GM21528 (cell line): ENCODE results near the gene ARNT2.

Experiments used
- ATAC-seq: cut with Tn5 transposase; IDR thresholded peaks from one replicate; pipeline ENCODE4 v1.9.1; 2021; ENCODE audit warnings: mild to moderate bottlenecking, moderate library complexity; ENCODE audit not compliant: unreplicated experiment, low FRiP score

The ARNT2 gene

GRCh38 chr15:80609091-80609490, 204.9 kb downstream of the ARNT2 start:
- no peak for ATAC-seq

- no peak for ATAC-seq
Observed at GRCh38 chr15:80609512-80609946, 205.3 kb downstream of the ARNT2 start.

GRCh38 chr15:80611543-80612080, 207.4 kb downstream of the ARNT2 start:
- ATAC-seq = no peak

- no peak for ATAC-seq
Observed at GRCh38 chr15:80612118-80612823, 208.1 kb downstream of the ARNT2 start.

- ATAC-seq = no peak
Observed at GRCh38 chr15:80613762-80614365, 209.7 kb downstream of the ARNT2 start.

GRCh38 chr15:80614711-80615360, 210.7 kb downstream of the ARNT2 start:
- no peak for ATAC-seq

- ATAC-seq = no peak
Observed at GRCh38 chr15:80615361-80615736, 211.2 kb downstream of the ARNT2 start.

GRCh38 chr15:80615783-80616391, 211.7 kb downstream of the ARNT2 start:
- ATAC-seq = no peak

- ATAC-seq = no peak
Observed at GRCh38 chr15:80618685-80619400, 214.7 kb downstream of the ARNT2 start.

- no peak for ATAC-seq
Observed at GRCh38 chr15:80619680-80620079, 215.5 kb downstream of the ARNT2 start.

GRCh38 chr15:80620141-80620540, 216.0 kb downstream of the ARNT2 start:
- no peak for ATAC-seq

GRCh38 chr15:80620931-80621330, 216.7 kb downstream of the ARNT2 start:
- no peak for ATAC-seq

GRCh38 chr15:80626643-80627120, 222.5 kb downstream of the ARNT2 start:
- no peak for ATAC-seq

- ATAC-seq = no peak
Observed at GRCh38 chr15:80629355-80629754, 225.2 kb downstream of the ARNT2 start.

GRCh38 chr15:80630981-80631380, 226.8 kb downstream of the ARNT2 start:
- no peak for ATAC-seq

- no peak for ATAC-seq
Observed at GRCh38 chr15:80633221-80633620, 229.0 kb downstream of the ARNT2 start.

GRCh38 chr15:80635953-80636352, 231.8 kb downstream of the ARNT2 start:
- ATAC-seq = no peak

- no peak for ATAC-seq
Observed at GRCh38 chr15:80636675-80637074, 232.5 kb downstream of the ARNT2 start.

GRCh38 chr15:80637747-80638146, 233.6 kb downstream of the ARNT2 start:
- no peak for ATAC-seq

- ATAC-seq = no peak
Observed at GRCh38 chr15:80638553-80639167, 234.5 kb downstream of the ARNT2 start.
